Loucy (cell line): ENCODE measurements around the gene CYP17A1.

Experiments
- CTCF ChIP-seq: fragments of 200-600 bp; sonication (generic); conservative IDR thresholded peaks from 2 replicates; pipeline ENCODE4 v1.5.1; 2014; ENCODE audit warnings: mild to moderate bottlenecking, antibody characterized with exemption, low read length
- EZH2phosphoT487 ChIP-seq: fragments of 200-600 bp; IDR thresholded peaks from 2 replicates; pipeline ENCODE4 v1.6.1; 2018; ENCODE audit warnings: antibody characterized with exemption, mild to moderate bottlenecking, moderate library complexity, borderline replicate concordance

DNA sequence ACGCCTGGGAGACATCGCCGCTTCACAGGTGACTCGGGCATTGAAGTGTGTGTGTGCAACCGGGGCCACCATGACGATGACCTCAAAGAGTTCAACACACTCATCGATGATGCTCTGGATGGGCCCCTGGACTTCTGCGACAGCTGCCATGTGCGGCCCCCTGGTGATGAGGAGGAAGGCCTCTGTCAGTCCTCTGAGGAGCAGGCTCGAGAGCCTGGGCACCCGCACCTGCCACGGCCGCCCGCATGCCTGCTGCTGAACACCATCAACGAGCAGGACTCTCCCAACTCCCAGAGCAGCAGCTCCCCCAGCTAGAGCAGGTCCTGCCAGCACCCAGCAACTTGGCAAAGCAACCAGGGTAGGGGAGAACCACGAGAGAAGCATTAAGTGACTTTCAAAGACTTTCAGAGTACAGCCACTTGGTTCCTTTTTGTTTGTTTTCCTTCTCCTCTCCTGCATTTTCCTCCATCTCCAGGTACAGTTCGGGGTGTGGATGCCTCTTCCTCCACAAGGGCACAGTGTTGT, 24.1 kb downstream of the CYP17A1 start:
- TF ChIP-seq CTCF (no peak), EZH2phosphoT487 (no peak)
